Stomach (tissue), 4 donors: ENCODE data around the gene STAMBPL1.

Experiments
- CTCF ChIP-seq, 7 experiments: fragments of 450-650 bp in 4 of 7; fragments of 200-600 bp in 3 of 7; sonication (generic) in 3 of 7; IDR thresholded peaks; one replicate each; pipeline ENCODE4 v1.5.1; 2016 to 2019; ENCODE audit warnings: antibody characterized with exemption in 7 of 7, control low read depth in 2 of 7, mild to moderate bottlenecking in 1 of 7
- POLR2A ChIP-seq, 4 donors: fragments of 450-650 bp; IDR thresholded peaks; one replicate each; pipeline ENCODE4 v1.6.1; 2016; ENCODE audit warnings: antibody characterized with exemption in 4 of 4, control low read depth in 2 of 4, mild to moderate bottlenecking in 1 of 4, moderate library complexity in 1 of 4

- no peak for TF ChIP-seq CTCF (IDR thresholded peaks at IDR 0.05)
- no peak for TF ChIP-seq POLR2A (IDR thresholded peaks at IDR 0.05)
These were observed 6.5 kb downstream of the STAMBPL1 start for GRCh38 chr10:88886557-88886956.
